Loucy (cell line): ENCODE results near the gene TMEM255A.

Experiments
- H2AFZ ChIP-seq: fragments of 200-600 bp; sonication (generic); 2 replicates; pipeline ENCODE4 v1.6.0; 2016; ENCODE audit warnings: antibody characterized with exemption, mild to moderate bottlenecking, low read length, moderate library complexity
- H3F3A ChIP-seq: fragments of 200-600 bp; 2 replicates; pipeline ENCODE4 v1.6.0; 2016; ENCODE audit warnings: antibody characterized with exemption, low read depth, mild to moderate bottlenecking
- H3K27me3 ChIP-seq: fragments of 200-600 bp; sonication (generic); 2 replicates; pipeline ENCODE4 v1.6.1; 2014; ENCODE audit warnings: low read length, mild to moderate bottlenecking; ENCODE audit not compliant: insufficient read depth, poor library complexity, severe bottlenecking
- H3K36me3 ChIP-seq: fragments of 200-600 bp; sonication (generic); 2 replicates; pipeline ENCODE4 v1.6.1; 2016; ENCODE audit warnings: low read length; ENCODE audit not compliant: insufficient read depth
- H3K4me1 ChIP-seq: fragments of 200-600 bp; sonication (generic); 2 replicates; pipeline ENCODE4 v1.5.1; 2014; ENCODE audit warnings: low read length, mild to moderate bottlenecking; ENCODE audit not compliant: insufficient read depth, poor library complexity, severe bottlenecking
- H3K4me2 ChIP-seq: fragments of 200-600 bp; sonication (generic); 2 replicates; pipeline ENCODE4 v1.6.0; 2014; ENCODE audit warnings: antibody characterized with exemption, low read length, low read depth, mild to moderate bottlenecking; ENCODE audit not compliant: poor library complexity, severe bottlenecking
- H3K4me3 ChIP-seq: fragments of 200-600 bp; sonication (generic); 2 replicates; pipeline ENCODE4 v1.5.1; 2014; ENCODE audit warnings: low read length, mild to moderate bottlenecking, mixed read lengths; ENCODE audit not compliant: poor library complexity, severe bottlenecking
- H3K79me2 ChIP-seq: fragments of 200-600 bp; sonication (generic); 2 replicates; pipeline ENCODE4 v1.6.1; 2014; ENCODE audit warnings: low read length; ENCODE audit not compliant: insufficient read depth
- H3K9ac ChIP-seq: fragments of 200-600 bp; sonication (generic); 2 replicates; pipeline ENCODE4 v1.6.0; 2014; ENCODE audit warnings: mild to moderate bottlenecking, low read depth, low read length, moderate library complexity; ENCODE audit not compliant: poor library complexity, severe bottlenecking
- H3K9me2 ChIP-seq: fragments of 200-600 bp; sonication (generic); replicated peaks from 2 replicates; pipeline ENCODE4 v1.6.1; 2016; ENCODE audit warnings: low read depth, low read length, mixed read lengths
- H3K9me3 ChIP-seq: fragments of 200-600 bp; sonication (generic); 2 replicates; pipeline ENCODE4 v1.6.1; 2014; ENCODE audit warnings: mild to moderate bottlenecking, antibody characterized with exemption, low read length, low read depth; ENCODE audit not compliant: insufficient read depth
- H4K20me1 ChIP-seq: fragments of 200-600 bp; sonication (generic); 2 replicates; pipeline ENCODE4 v1.6.0; 2014; ENCODE audit warnings: antibody characterized with exemption, low read length, mild to moderate bottlenecking; ENCODE audit not compliant: insufficient read depth, poor library complexity, severe bottlenecking
- EZH2phosphoT487 ChIP-seq: fragments of 200-600 bp; IDR thresholded peaks from 2 replicates; pipeline ENCODE4 v1.6.1; 2018; ENCODE audit warnings: antibody characterized with exemption, mild to moderate bottlenecking, moderate library complexity, borderline replicate concordance
- TF ChIP-seq, protein P1 (sequence below): fragments of 200-600 bp; sonication (generic); conservative IDR thresholded peaks from 2 replicates; pipeline ENCODE4 v1.5.1; 2014; ENCODE audit warnings: mild to moderate bottlenecking, antibody characterized with exemption, low read length

Gene TMEM255A

DNA sequence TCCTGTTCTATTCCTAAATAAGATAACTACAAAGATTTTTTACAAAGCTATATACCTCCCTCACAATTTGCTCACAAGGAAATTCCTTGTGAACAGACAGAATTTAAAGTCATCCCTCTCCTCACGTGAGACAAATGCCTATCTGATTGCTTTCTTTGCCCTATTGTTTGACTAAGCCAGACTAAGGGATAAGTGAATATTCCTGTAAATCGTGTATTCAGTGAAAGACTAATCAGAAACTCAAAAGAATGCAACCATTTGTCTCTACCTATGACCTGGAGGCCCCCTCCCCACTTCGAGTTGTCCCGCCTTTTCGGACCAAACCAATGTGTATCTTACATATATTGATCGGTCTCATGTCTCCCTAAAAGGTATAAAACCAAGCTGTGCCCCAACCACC lies 76.0 kb downstream of the TMEM255A start:
- TF ChIP-seq, protein P1, sequence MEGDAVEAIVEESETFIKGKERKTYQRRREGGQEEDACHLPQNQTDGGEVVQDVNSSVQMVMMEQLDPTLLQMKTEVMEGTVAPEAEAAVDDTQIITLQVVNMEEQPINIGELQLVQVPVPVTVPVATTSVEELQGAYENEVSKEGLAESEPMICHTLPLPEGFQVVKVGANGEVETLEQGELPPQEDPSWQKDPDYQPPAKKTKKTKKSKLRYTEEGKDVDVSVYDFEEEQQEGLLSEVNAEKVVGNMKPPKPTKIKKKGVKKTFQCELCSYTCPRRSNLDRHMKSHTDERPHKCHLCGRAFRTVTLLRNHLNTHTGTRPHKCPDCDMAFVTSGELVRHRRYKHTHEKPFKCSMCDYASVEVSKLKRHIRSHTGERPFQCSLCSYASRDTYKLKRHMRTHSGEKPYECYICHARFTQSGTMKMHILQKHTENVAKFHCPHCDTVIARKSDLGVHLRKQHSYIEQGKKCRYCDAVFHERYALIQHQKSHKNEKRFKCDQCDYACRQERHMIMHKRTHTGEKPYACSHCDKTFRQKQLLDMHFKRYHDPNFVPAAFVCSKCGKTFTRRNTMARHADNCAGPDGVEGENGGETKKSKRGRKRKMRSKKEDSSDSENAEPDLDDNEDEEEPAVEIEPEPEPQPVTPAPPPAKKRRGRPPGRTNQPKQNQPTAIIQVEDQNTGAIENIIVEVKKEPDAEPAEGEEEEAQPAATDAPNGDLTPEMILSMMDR = no peak
- TF ChIP-seq EZH2phosphoT487 = no peak

DNA sequence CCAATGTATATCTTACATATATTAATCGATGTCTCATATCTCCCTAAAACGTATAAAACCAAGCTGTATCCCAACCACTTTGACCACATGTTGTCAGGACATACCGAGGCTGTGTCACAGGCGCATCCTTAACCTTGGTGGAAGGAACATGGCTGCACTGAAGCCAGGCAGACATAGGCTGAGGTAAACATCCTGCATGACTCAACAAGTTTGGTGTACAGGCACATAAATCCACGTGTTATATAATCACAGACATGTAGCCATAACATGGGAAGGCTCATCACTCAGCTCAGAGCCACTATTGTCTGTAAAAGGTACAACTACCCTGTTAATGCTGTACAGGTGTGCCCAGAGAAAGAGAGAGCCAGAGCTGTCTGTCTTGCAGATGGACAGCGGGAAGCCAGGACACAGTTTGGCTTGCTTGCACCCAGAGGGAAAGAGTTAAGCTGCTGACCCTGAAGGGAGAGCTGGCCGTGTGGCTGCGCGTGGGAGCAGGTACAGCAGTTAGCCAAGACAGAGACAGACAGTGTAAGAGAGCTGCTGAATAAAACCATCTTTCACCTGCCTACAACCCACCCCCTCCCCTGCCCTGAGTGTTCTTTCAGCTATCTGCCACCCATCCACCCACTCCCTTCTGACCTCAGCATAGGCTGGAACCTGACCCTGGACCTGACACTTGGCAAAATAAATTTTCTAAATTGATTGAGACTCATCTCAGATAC lies 82.9 kb downstream of the TMEM255A start:
- no peaks in the 10 kb centered on the region for H3F3A ChIP-seq
- no peaks in the 10 kb centered on the region for H3K36me3 ChIP-seq
- no peak overlapping the region for H3K4me3 ChIP-seq
- no peak overlapping the region for H3K4me2 ChIP-seq
- no peaks in the 10 kb centered on the region for H3K27me3 ChIP-seq
- no peaks in the 10 kb centered on the region for H3K79me2 ChIP-seq
- H2AFZ ChIP-seq = no peak overlapping the region
- H4K20me1 ChIP-seq = no peaks in the 10 kb centered on the region
- no peak overlapping the region for H3K9ac ChIP-seq
- no peaks in the 10 kb centered on the region for H3K9me3 ChIP-seq
- no peaks in the 10 kb centered on the region for H3K9me2 ChIP-seq
- H3K4me1 ChIP-seq = no peaks in the 10 kb centered on the region
- TF ChIP-seq EZH2phosphoT487 = no peak
- TF ChIP-seq, protein P1 = no peak

More for the DNA sequence above, 76.0 kb downstream of the TMEM255A start:
- Histone ChIP-seq H3K27me3 (no peaks in the 10 kb centered on the region), H3K9me3 (no peaks in the 10 kb centered on the region), H3K4me1 (no peaks in the 10 kb centered on the region), H3K9me2 (no peaks in the 10 kb centered on the region), H4K20me1 (no peaks in the 10 kb centered on the region), H2AFZ (no peak overlapping the region), H3K9ac (no peak overlapping the region), H3K4me2 (no peak overlapping the region), H3F3A (no peaks in the 10 kb centered on the region), H3K79me2 (no peaks in the 10 kb centered on the region), H3K4me3 (no peak overlapping the region), H3K36me3 (no peaks in the 10 kb centered on the region)

DNA sequence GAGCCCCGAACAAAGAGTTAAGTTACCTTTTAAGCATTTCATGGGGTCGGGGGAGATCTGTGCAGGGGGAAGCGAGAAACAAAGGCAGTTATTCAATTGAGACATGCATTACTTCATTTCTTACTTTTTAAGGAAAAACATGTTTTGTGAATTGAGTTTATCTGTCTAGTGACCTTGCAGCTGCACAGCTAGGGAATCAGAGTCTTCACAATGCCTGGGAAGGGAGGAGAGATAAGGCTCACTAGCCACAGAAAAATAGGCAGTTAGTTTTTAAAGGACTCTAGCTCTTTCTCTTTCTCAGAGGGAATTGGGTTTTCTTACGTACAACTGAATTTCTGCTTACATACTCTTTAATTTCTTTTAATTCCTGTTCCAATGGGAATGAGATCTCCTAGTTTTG lies 86.9 kb downstream of the TMEM255A start:
- no peaks in the 10 kb centered on the region for H3F3A ChIP-seq
- H2AFZ ChIP-seq = no peak overlapping the region
- H3K4me2 ChIP-seq = no peak overlapping the region
- no peaks in the 10 kb centered on the region for H3K4me1 ChIP-seq
- TF ChIP-seq, protein P1 = no peak
- TF ChIP-seq EZH2phosphoT487 = no peak
- H3K4me3 ChIP-seq = no peak overlapping the region
- H3K9ac ChIP-seq = no peak overlapping the region
- H3K27me3 ChIP-seq = no peaks in the 10 kb centered on the region
- no peaks in the 10 kb centered on the region for H3K9me3 ChIP-seq
- H3K9me2 ChIP-seq = no peaks in the 10 kb centered on the region
- H3K79me2 ChIP-seq = no peaks in the 10 kb centered on the region
- H4K20me1 ChIP-seq = no peaks in the 10 kb centered on the region
- no peaks in the 10 kb centered on the region for H3K36me3 ChIP-seq
